ENCODE measurements around the gene SCGB1D1. TPM values are rescaled to one million over a fixed set of nuclear protein-coding genes. Genes with fewer than 3 reads are reported as not detected.
A peak's percentile ranks its signal among the peaks of the same experiment; 100 is the strongest.

SCGB1D1 gene
- total and polyA plus RNA-seq, 10 of the 15 experiments (the other 5 are each of a cell fraction or from before 2014, with no cell fraction given), result not detected

DNA sequence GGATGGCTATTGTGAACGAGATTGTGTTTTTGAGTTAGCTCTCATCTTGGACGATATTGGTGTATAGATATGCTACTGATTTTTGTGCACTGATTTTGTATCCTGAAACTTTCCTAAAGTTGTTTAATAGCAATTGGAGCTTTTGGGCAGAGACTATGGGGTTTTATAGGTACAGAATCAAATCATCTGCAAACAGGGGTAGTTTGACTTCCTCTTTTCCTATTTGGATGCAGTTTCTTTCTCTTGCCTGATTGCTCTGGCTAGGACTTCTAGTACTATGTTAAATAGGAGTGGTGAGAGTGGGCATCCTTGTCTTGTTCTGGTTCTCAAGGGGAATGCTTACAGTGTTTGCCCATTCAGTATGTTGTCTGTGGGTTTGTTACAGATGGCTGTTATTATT is 8.9 kb upstream of the SCGB1D1 start:
- Histone ChIP-seq H3K79me2 (ENCODE audit: control insufficient read depth, insufficient read depth, low read length) (no peaks in the 10 kb centered on the region), H3K4me3 (no peak overlapping the region), H3K27me3 (replicated peaks in 1 of 2; ENCODE audit: control insufficient read depth in 2 of 2, insufficient read depth in 2 of 2, low read length in 1 of 2) (no peaks in the 10 kb centered on the region; a peak in 1 of 4 replicates), H3K36me3 (ENCODE audit: control insufficient read depth in 2 of 2, insufficient read depth in 2 of 2, low read length in 1 of 2) (no peaks in the 10 kb centered on the region), H3K9ac (ENCODE audit: control insufficient read depth, insufficient read depth, low read length) (no peak overlapping the region), H3K4me2 (ENCODE audit: control insufficient read depth, insufficient read depth) (no peak overlapping the region), H3K27ac (ENCODE audit: control insufficient read depth, insufficient read depth) (no peak overlapping the region), H3K9me3 (replicated peaks; ENCODE audit: control insufficient read depth, insufficient read depth, low read length) (no peaks in the 10 kb centered on the region), H3K4me1 (ENCODE audit: control insufficient read depth, insufficient read depth, low read length) (peaks cover 3% of the 10 kb centered on the region; the same call in 1 of the 2 replicates), H4K20me1 (ENCODE audit: control insufficient read depth, insufficient read depth) (no peaks in the 10 kb centered on the region), H2AFZ (ENCODE audit: control insufficient read depth, low read depth, low read length) (no peak overlapping the region)
- intact Hi-C loops (cut with micrococcal nuclease; ENCODE audit: unreplicated experiment), result no loop called here
- no peak for ATAC-seq
- CTCF ChIA-PET, result no interaction called here
- SMC1A ChIA-PET (ENCODE audit: uncharacterized antibody, unreplicated experiment), result no interaction called here
- RAD21 ChIA-PET (ENCODE audit: unreplicated experiment), result no interaction called here
- in situ Hi-C loops (cut with MboI), result no loop called here
- no peak for FAIRE-seq
- POLR2A ChIA-PET, result no interaction called here
- 0% methylated on average over 2 of the region's 2 CpGs for whole genome bisulfite sequencing (ENCODE audit: insufficient coverage, insufficient replicate concordance, low lambda C conversion rate, missing lambda C conversion rate)
- DNase-seq (ENCODE audit: low read depth, low spot score), result no peak
- TF ChIP-seq SPI1 (IDR thresholded peaks at IDR 0.05; ENCODE audit: borderline replicate concordance, insufficient read depth, low read depth, low read length), result peak; percentile 35; the same call in 1 of the 2 replicates
- TF ChIP-seq, protein P1, sequence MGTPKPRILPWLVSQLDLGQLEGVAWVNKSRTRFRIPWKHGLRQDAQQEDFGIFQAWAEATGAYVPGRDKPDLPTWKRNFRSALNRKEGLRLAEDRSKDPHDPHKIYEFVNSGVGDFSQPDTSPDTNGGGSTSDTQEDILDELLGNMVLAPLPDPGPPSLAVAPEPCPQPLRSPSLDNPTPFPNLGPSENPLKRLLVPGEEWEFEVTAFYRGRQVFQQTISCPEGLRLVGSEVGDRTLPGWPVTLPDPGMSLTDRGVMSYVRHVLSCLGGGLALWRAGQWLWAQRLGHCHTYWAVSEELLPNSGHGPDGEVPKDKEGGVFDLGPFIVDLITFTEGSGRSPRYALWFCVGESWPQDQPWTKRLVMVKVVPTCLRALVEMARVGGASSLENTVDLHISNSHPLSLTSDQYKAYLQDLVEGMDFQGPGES (IDR thresholded peaks at IDR 0.05), result no peak
- TF ChIP-seq KAT2A (conservative IDR thresholded peaks at IDR 0.05; ENCODE audit: control insufficient read depth, low read depth, low read length), result no peak
- BruUV-seq (replicated peaks), result no TSS peak

GRCh38 chr11:62182147-62182891 is 7.7 kb upstream of the SCGB1D1 start:
- Histone ChIP-seq H3K4me3 (no peak overlapping the region), H3K4me2 (ENCODE audit: control insufficient read depth, insufficient read depth) (no peak overlapping the region), H3K36me3 (ENCODE audit: control insufficient read depth in 2 of 2, insufficient read depth in 2 of 2, low read length in 1 of 2) (no peaks in the 10 kb centered on the region), H3K9ac (ENCODE audit: control insufficient read depth, insufficient read depth, low read length) (no peak overlapping the region), H4K20me1 (ENCODE audit: control insufficient read depth, insufficient read depth) (no peaks in the 10 kb centered on the region), H3K79me2 (ENCODE audit: control insufficient read depth, insufficient read depth, low read length) (no peaks in the 10 kb centered on the region), H3K4me1 (ENCODE audit: control insufficient read depth, insufficient read depth, low read length) (peaks cover 3% of the 10 kb centered on the region; the same call in 1 of the 2 replicates), H2AFZ (ENCODE audit: control insufficient read depth, low read depth, low read length) (no peak overlapping the region), H3K27ac (ENCODE audit: control insufficient read depth, insufficient read depth) (no peak overlapping the region), H3K27me3 (replicated peaks in 1 of 2; ENCODE audit: control insufficient read depth in 2 of 2, insufficient read depth in 2 of 2, low read length in 1 of 2) (no peaks in the 10 kb centered on the region; a peak in 1 of 4 replicates), H3K9me3 (replicated peaks; ENCODE audit: control insufficient read depth, insufficient read depth, low read length) (no peaks in the 10 kb centered on the region)
- no TSS peak for BruUV-seq (replicated peaks)
- DNase-seq (ENCODE audit: low read depth, low spot score) (no peak), ATAC-seq (no peak), FAIRE-seq (peak; percentile 7)
- ChIA-PET RAD21 (ENCODE audit: unreplicated experiment) (no interaction called here), POLR2A (no interaction called here), CTCF (no interaction called here), SMC1A (ENCODE audit: uncharacterized antibody, unreplicated experiment) (no interaction called here)
- intact Hi-C loops (cut with micrococcal nuclease; ENCODE audit: unreplicated experiment) (no loop called here), in situ Hi-C loops (cut with MboI) (no loop called here)
- 34% methylated on average over 8 of the region's 8 CpGs for WGBS (ENCODE audit: insufficient coverage, insufficient replicate concordance, low lambda C conversion rate, missing lambda C conversion rate)
- TF ChIP-seq ZBTB11 (CRISPR knock-in tag; IDR thresholded peaks at IDR 0.05), result no peak
- no peak for TF ChIP-seq CEBPB (IDR thresholded peaks at IDR 0.05; ENCODE audit: borderline replicate concordance in 1 of 2, low read depth in 2 of 2, low read length in 2 of 2)
- no peak for TF ChIP-seq SMARCA5 (IDR thresholded peaks at IDR 0.05)
- TF ChIP-seq USF1 (IDR thresholded peaks at IDR 0.05; ENCODE audit: borderline replicate concordance, extremely low read length, insufficient read depth, low read depth, low read length), result no peak
- no peak for TF ChIP-seq CHD2 (IDR thresholded peaks at IDR 0.05; ENCODE audit: borderline replicate concordance, low read depth, low read length)
- TF ChIP-seq RAD51 (IDR thresholded peaks at IDR 0.05), result no peak
- TF ChIP-seq POLR2AphosphoS2 (IDR thresholded peaks at IDR 0.05; ENCODE audit: low read depth, low read length), result no peak
- no peak for TF ChIP-seq ESRRA (IDR thresholded peaks at IDR 0.05; ENCODE audit: low read length)

Measured in GM12878 (cell line).